ENCODE results near the gene ZNF563.

DNA sequence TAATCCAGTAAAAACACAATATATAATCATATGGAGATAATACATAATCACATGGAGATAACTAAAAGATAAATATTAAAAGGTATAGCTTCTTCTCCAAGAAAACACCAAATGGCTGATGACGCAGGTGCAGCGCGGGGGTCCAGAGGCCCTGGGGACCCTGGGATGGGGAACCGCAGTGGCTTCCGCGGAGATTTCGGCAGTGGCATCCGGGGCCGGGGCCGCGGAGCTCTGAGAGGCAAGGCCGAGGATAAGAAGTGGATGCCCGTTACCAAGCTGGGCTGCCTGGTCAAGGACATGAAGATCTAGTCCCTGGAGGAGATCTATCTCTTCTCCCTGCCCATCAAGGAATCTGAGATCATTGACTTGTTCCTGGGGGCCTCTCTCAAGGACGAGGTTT, 49.2 kb downstream of the ZNF563 start:
- TF ChIP-seq, protein P1, sequence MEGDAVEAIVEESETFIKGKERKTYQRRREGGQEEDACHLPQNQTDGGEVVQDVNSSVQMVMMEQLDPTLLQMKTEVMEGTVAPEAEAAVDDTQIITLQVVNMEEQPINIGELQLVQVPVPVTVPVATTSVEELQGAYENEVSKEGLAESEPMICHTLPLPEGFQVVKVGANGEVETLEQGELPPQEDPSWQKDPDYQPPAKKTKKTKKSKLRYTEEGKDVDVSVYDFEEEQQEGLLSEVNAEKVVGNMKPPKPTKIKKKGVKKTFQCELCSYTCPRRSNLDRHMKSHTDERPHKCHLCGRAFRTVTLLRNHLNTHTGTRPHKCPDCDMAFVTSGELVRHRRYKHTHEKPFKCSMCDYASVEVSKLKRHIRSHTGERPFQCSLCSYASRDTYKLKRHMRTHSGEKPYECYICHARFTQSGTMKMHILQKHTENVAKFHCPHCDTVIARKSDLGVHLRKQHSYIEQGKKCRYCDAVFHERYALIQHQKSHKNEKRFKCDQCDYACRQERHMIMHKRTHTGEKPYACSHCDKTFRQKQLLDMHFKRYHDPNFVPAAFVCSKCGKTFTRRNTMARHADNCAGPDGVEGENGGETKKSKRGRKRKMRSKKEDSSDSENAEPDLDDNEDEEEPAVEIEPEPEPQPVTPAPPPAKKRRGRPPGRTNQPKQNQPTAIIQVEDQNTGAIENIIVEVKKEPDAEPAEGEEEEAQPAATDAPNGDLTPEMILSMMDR (IDR thresholded peaks at IDR 0.05; ENCODE audit: insufficient read depth, low read depth, low read length): no peak
- no peak for TF ChIP-seq EZH2 (IDR thresholded peaks at IDR 0.05; ENCODE audit: insufficient read depth, low read length)
